ENCODE measurements around the gene KIAA1586. TPM values are rescaled to one million over a fixed set of nuclear protein-coding genes. Genes with fewer than 3 reads are reported as not detected.

The KIAA1586 gene
- total and polyA plus RNA-seq, 8 donors: 0.99 to 6.7 (median 3.3) TPM

DNA sequence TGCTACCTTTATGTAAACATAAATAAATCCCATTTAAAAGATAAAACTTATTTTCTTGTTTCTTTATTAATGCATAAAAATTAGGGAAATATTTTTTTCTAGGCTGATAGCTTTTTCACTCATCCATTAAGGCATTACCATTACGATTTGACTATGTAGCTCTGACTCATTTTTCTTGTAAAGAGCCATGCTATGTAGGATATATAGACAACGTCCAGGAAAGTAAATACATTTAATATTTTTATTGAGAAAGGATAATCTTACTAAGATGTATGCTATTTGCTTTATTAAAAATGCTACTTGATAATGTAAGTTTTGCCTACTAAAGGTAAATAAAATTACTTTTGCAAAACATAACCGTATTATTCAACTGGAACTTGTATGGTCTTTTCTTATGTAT lies 19.2 kb upstream of the KIAA1586 start:
- DNase-seq (no peak), ATAC-seq (no peak), FAIRE-seq (no peak)
- no peaks in the 10 kb centered on the region for H3K9me3 ChIP-seq
- H3K4me1 ChIP-seq: no peaks in the 10 kb centered on the region
- H3K27ac ChIP-seq: no peak overlapping the region
- intact Hi-C loops (cut with DNase I): loop anchor here in 1 of 3 donors (10.0 kb wide), 1 partner anchor 122 kb away; no protein-coding TSS in a partner anchor
- TF ChIP-seq, protein P1, sequence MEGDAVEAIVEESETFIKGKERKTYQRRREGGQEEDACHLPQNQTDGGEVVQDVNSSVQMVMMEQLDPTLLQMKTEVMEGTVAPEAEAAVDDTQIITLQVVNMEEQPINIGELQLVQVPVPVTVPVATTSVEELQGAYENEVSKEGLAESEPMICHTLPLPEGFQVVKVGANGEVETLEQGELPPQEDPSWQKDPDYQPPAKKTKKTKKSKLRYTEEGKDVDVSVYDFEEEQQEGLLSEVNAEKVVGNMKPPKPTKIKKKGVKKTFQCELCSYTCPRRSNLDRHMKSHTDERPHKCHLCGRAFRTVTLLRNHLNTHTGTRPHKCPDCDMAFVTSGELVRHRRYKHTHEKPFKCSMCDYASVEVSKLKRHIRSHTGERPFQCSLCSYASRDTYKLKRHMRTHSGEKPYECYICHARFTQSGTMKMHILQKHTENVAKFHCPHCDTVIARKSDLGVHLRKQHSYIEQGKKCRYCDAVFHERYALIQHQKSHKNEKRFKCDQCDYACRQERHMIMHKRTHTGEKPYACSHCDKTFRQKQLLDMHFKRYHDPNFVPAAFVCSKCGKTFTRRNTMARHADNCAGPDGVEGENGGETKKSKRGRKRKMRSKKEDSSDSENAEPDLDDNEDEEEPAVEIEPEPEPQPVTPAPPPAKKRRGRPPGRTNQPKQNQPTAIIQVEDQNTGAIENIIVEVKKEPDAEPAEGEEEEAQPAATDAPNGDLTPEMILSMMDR (IDR thresholded peaks at IDR 0.05): no peak
- no peak overlapping the region for H3K4me3 ChIP-seq
- WGBS, 2 donors: 67 to 71% methylated on average over 3 of the region's 3 CpGs
- H3K36me3 ChIP-seq: no peaks in the 10 kb centered on the region
- H3K27me3 ChIP-seq: no peaks in the 10 kb centered on the region

DNA sequence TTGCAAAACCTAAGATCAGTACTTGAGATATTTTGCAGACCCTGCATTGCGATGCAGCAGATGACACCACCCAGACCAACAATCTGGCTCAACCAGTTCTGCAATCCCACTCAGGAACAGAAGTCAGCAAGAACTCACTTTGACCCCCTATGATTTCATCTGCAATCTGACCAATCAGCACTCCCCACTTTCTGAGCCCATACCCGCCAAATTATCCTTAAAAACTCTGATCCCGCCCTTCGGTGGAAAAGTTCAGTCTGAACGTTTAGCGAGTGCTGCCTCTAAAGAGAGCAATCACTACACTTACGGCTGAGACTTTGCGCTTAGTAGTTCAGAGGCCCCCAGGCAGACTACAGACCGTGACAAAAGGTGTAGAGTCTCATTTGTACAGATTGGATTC lies 17.3 kb upstream of the KIAA1586 start:
- H3K27ac ChIP-seq: no peak overlapping the region
- H3K9me3 ChIP-seq: no peaks in the 10 kb centered on the region
- no peak for FAIRE-seq
- 76 to 84% methylated on average over 9 of the region's 9 CpGs for WGBS, 2 donors
- no peak for ATAC-seq
- H3K4me1 ChIP-seq: no peaks in the 10 kb centered on the region
- no peaks in the 10 kb centered on the region for H3K36me3 ChIP-seq
- H3K4me3 ChIP-seq: no peak overlapping the region
- DNase-seq: no peak
- no peaks in the 10 kb centered on the region for H3K27me3 ChIP-seq
- intact Hi-C loops (cut with DNase I): loop anchor here in 1 of 3 donors (10.0 kb wide), 1 partner anchor 124 kb away; no protein-coding TSS in a partner anchor
- TF ChIP-seq, protein P1 (IDR thresholded peaks at IDR 0.05): no peak

DNA sequence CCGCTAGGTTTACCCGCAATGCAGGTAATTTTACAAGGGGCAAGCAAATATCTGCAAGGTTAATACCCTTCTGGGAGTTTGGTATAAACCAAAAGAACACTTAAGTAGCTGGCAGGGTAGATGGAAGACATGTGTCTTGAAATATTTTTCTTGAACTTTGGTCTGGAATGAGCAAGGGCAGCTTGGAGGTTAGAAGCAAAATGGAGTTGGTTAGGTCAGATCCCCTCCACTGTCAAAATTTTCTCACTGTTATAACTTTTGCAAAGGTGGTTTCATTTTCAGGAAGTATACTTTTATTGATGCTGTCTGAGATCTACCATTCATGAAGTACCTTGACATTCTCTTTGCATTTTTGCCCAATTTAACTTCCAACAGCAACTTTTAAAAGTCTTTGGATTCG lies 13.3 kb upstream of the KIAA1586 start:
- H3K36me3 ChIP-seq: no peaks in the 10 kb centered on the region
- no peak overlapping the region for H3K27ac ChIP-seq
- ATAC-seq (no peak), FAIRE-seq (no peak), DNase-seq (no peak)
- H3K9me3 ChIP-seq: no peaks in the 10 kb centered on the region
- intact Hi-C loops (cut with DNase I): no loop called here
- no peaks in the 10 kb centered on the region for H3K27me3 ChIP-seq
- 73 to 84% methylated on average over 3 of the region's 3 CpGs for WGBS, 2 donors
- TF ChIP-seq, protein P1 (IDR thresholded peaks at IDR 0.05): no peak
- no peak overlapping the region for H3K4me3 ChIP-seq
- no peaks in the 10 kb centered on the region for H3K4me1 ChIP-seq

DNA sequence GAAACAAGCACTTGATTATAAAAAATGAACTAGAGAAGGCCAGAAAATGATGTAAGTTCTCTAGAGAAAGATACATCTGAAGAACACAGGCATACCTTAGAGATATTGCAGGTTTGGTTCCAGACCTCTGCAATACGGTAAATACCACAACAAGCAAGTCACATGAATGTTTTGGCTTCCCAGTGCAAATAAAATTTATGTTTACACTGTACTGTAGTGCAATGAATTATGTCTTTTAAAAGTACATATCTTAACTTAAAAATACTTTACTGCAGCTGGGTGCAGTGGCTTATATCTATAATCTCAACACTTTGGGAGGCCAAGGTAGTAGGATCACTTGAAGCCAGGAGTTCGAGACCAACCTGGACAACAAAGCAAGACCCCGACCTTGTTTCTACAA lies 10.9 kb upstream of the KIAA1586 start:
- intact Hi-C loops (cut with DNase I): no loop called here
- ATAC-seq (no peak), FAIRE-seq (no peak), DNase-seq (no peak)
- no peak overlapping the region for H3K27ac ChIP-seq
- no peaks in the 10 kb centered on the region for H3K36me3 ChIP-seq
- WGBS, 2 donors: 8 to 9% methylated on average over 3 of the region's 3 CpGs
- no peaks in the 10 kb centered on the region for H3K9me3 ChIP-seq
- no peaks in the 10 kb centered on the region for H3K4me1 ChIP-seq
- TF ChIP-seq, protein P1 (IDR thresholded peaks at IDR 0.05): no peak
- no peak overlapping the region for H3K4me3 ChIP-seq
- no peaks in the 10 kb centered on the region for H3K27me3 ChIP-seq

DNA sequence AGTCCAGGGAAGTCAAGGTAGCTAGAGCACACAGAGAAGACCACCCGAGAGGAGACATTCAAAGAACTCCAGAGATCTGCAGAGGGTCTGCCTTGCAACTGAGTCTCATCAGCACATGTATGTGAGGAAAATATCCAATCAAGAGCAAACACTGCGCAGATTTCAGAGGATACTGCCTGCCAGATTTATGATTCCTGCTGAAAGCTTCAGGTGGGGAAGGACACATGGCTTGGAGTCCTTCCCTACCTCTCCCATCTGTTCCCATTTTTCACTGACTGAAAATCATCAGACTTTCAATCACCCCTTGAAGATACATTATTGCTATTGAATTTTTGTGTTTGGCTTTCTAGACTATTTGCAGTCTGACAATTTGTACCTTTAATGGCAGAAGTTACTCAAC lies 7.6 kb upstream of the KIAA1586 start:
- Histone ChIP-seq H3K27me3 (peaks cover 0 to 2% (median 0%) of the 10 kb centered on the region in 4 donors), H3K4me3 (no peak overlapping the region), H3K4me1 (no peaks in the 10 kb centered on the region), H3K36me3 (no peaks in the 10 kb centered on the region), H3K9me3 (no peaks in the 10 kb centered on the region), H3K27ac (no peak overlapping the region)
- TF ChIP-seq, protein P1 (IDR thresholded peaks at IDR 0.05): no peak
- intact Hi-C loops (cut with DNase I): no loop called here
- no peak for ATAC-seq
- 77 to 78% methylated on average over 2 of the region's 2 CpGs for WGBS, 2 donors
- FAIRE-seq: no peak
- DNase-seq: no peak

Data from pancreas (tissue), 10 donors.